Trophoblast cell (in vitro differentiated cells and primary cell): Measurements from ENCODE around the gene AADACL4.

Experiments
- DNase-seq, 2 donors: peaks; one replicate each; pipeline ENCODE4 v3.0.0-alpha.2; 2016
- H2AFZ ChIP-seq: 2 replicates; pipeline ENCODE4 v1.6.1; 2013; ENCODE audit warnings: low read length, moderate library complexity, mild to moderate bottlenecking; ENCODE audit not compliant: insufficient read depth, poor library complexity
- H2AK5ac ChIP-seq: 2 replicates; pipeline ENCODE4 v1.6.1; 2013; ENCODE audit warnings: mild to moderate bottlenecking, low read length
- H2BK120ac ChIP-seq: 2 replicates; pipeline ENCODE4 v1.6.1; 2013; ENCODE audit warnings: low read length, mild to moderate bottlenecking, moderate library complexity; ENCODE audit not compliant: insufficient read depth, poor library complexity
- H2BK12ac ChIP-seq: 2 replicates; pipeline ENCODE4 v1.6.1; 2013; ENCODE audit warnings: mild to moderate bottlenecking, low read length, moderate library complexity
- H2BK5ac ChIP-seq: 2 replicates; pipeline ENCODE4 v1.6.1; 2013; ENCODE audit warnings: low read length, low read depth, moderate library complexity, mild to moderate bottlenecking; ENCODE audit not compliant: poor library complexity
- H3K14ac ChIP-seq: 2 replicates; pipeline ENCODE4 v1.6.1; 2013; ENCODE audit warnings: mild to moderate bottlenecking, low read length
- H3K18ac ChIP-seq: 2 replicates; pipeline ENCODE4 v1.6.1; 2013; ENCODE audit warnings: mild to moderate bottlenecking, low read length
- H3K23ac ChIP-seq: 2 replicates; pipeline ENCODE4 v1.6.1; 2013; ENCODE audit warnings: low read length
- H3K27ac ChIP-seq: 2 replicates; pipeline ENCODE4 v1.5.1; 2013; ENCODE audit warnings: low read depth, mild to moderate bottlenecking, inconsistent platforms, low read length, moderate library complexity
- H3K27me3 ChIP-seq: 2 replicates; pipeline ENCODE4 v1.6.1; 2013; ENCODE audit warnings: inconsistent platforms, mild to moderate bottlenecking, low read length, moderate library complexity; ENCODE audit not compliant: insufficient read depth
- H3K36me3 ChIP-seq, 2 experiments: 1 replicate in 1 of 2; 2 replicates in 1 of 2; pipeline ENCODE4 v1.6.1; 2013; ENCODE audit warnings: low read length in 2 of 2, mild to moderate bottlenecking in 2 of 2, moderate library complexity in 1 of 2; ENCODE audit not compliant: insufficient read depth in 2 of 2, control insufficient read depth in 1 of 2
- H3K4ac ChIP-seq: 2 replicates; pipeline ENCODE4 v1.6.1; 2013; ENCODE audit warnings: low read depth, mild to moderate bottlenecking, low read length, moderate library complexity
- H3K4me1 ChIP-seq, 2 experiments: 1 replicate in 1 of 2; 2 replicates in 1 of 2; pipeline ENCODE4 v1.6.1; 2013; ENCODE audit warnings: low read length in 2 of 2, mild to moderate bottlenecking in 2 of 2, moderate library complexity in 1 of 2; ENCODE audit not compliant: insufficient read depth in 2 of 2, control insufficient read depth in 1 of 2
- H3K4me2 ChIP-seq: 2 replicates; pipeline ENCODE4 v1.6.1; 2013; ENCODE audit warnings: inconsistent platforms, mild to moderate bottlenecking, low read length, moderate library complexity
- H3K4me3 ChIP-seq: 2 replicates; pipeline ENCODE4 v1.5.1; 2013; ENCODE audit warnings: mild to moderate bottlenecking, low read depth, low read length, inconsistent platforms
- H3K79me1 ChIP-seq: one replicate; pipeline ENCODE4 v1.6.1; 2013; ENCODE audit warnings: low read length
- H3K79me2 ChIP-seq: 2 replicates; pipeline ENCODE4 v1.6.1; 2013; ENCODE audit warnings: low read length, mild to moderate bottlenecking; ENCODE audit not compliant: control insufficient read depth, insufficient read depth, poor library complexity
- H3K9ac ChIP-seq: 2 replicates; pipeline ENCODE4 v1.6.1; 2013; ENCODE audit warnings: mild to moderate bottlenecking, low read length
- H3K9me3 ChIP-seq: 2 replicates; pipeline ENCODE4 v1.6.1; 2013; ENCODE audit warnings: low read depth, mild to moderate bottlenecking, control low read depth, inconsistent platforms, low read length; ENCODE audit not compliant: insufficient read depth
- H4K12ac ChIP-seq: 2 replicates; pipeline ENCODE4 v1.6.1; 2013; ENCODE audit warnings: low read depth, mild to moderate bottlenecking, low read length, moderate library complexity
- H4K8ac ChIP-seq: 2 replicates; pipeline ENCODE4 v1.6.1; 2013; ENCODE audit warnings: low read depth, mild to moderate bottlenecking, low read length, moderate library complexity
- H4K91ac ChIP-seq: one replicate; pipeline ENCODE4 v1.6.1; 2013; ENCODE audit warnings: low read depth, mild to moderate bottlenecking, low read length, moderate library complexity
- whole genome bisulfite sequencing: extraction: QIAGEN DNeasy Blood & Tissue Kit; methylation state at CpG from one replicate; pipeline ENCODE4 v1.1.7; 2013; ENCODE audit warnings: missing lambda C conversion rate; ENCODE audit not compliant: insufficient read length, insufficient coverage; ENCODE audit errors: extremely low coverage; 5-methylcytosine and 5-hydroxymethylcytosine counted together

AADACL4 gene

GRCh38 chr1:12608311-12608957, 35.5 kb upstream of the AADACL4 start:
- Histone ChIP-seq H3K79me1 (no peaks in the 10 kb centered on the region), H3K36me3 (no peaks in the 10 kb centered on the region), H2BK5ac (no peak overlapping the region)

GRCh38 chr1:12609469-12610003, 34.3 kb upstream of the AADACL4 start:
- Histone ChIP-seq H3K79me1 (no peaks in the 10 kb centered on the region), H4K12ac (no peak overlapping the region), H3K4me2 (no peak overlapping the region), H3K14ac (no peak overlapping the region), H3K27ac (no peak overlapping the region), H3K18ac (no peak overlapping the region), H2AK5ac (no peak overlapping the region), H3K79me2 (no peaks in the 10 kb centered on the region), H2BK12ac (no peak overlapping the region), H3K9me3 (peaks cover 5% of the 10 kb centered on the region), H3K36me3 (no peaks in the 10 kb centered on the region), H3K23ac (no peak overlapping the region), H2AFZ (peak overlapping the region; percentile 32), H2BK5ac (no peak overlapping the region), H4K91ac (no peak overlapping the region), H2BK120ac (no peak overlapping the region), H4K8ac (no peak overlapping the region), H3K4me3 (no peak overlapping the region), H3K27me3 (no peaks in the 10 kb centered on the region), H3K4ac (no peak overlapping the region), H3K9ac (no peak overlapping the region), H3K4me1 (peaks cover 0 to under 1% of the 10 kb centered on the region in 2 experiments)
- DNase-seq = no peak
- no CpG with 5 or more reads among the region's 5 CpGs for WGBS

More at GRCh38 chr1:12608311-12608957, 35.5 kb upstream of the AADACL4 start:
- DNase-seq = no peak
- Histone ChIP-seq H3K9ac (no peak overlapping the region), H4K91ac (no peak overlapping the region), H3K14ac (no peak overlapping the region), H4K12ac (no peak overlapping the region), H3K79me2 (no peaks in the 10 kb centered on the region), H2BK120ac (no peak overlapping the region), H2AK5ac (no peak overlapping the region), H3K9me3 (peaks cover 5% of the 10 kb centered on the region), H3K4me2 (no peak overlapping the region), H3K27ac (no peak overlapping the region), H3K18ac (no peak overlapping the region), H2AFZ (no peak overlapping the region), H3K4ac (no peak overlapping the region), H3K4me1 (peaks cover 0 to 3% of the 10 kb centered on the region in 2 experiments), H4K8ac (no peak overlapping the region), H3K27me3 (no peaks in the 10 kb centered on the region), H2BK12ac (no peak overlapping the region), H3K23ac (no peak overlapping the region), H3K4me3 (no peak overlapping the region)
- no CpG with 5 or more reads among the region's 5 CpGs for WGBS

- Histone ChIP-seq H3K9ac (no peak overlapping the region), H3K79me1 (no peaks in the 10 kb centered on the region), H2BK5ac (no peak overlapping the region), H3K14ac (no peak overlapping the region), H2AK5ac (no peak overlapping the region), H3K23ac (no peak overlapping the region), H3K4me2 (no peak overlapping the region), H4K12ac (no peak overlapping the region), H3K18ac (no peak overlapping the region), H3K4ac (no peak overlapping the region), H4K91ac (no peak overlapping the region), H3K36me3 (no peaks in the 10 kb centered on the region), H3K27ac (no peak overlapping the region), H3K27me3 (no peaks in the 10 kb centered on the region), H3K4me1 (peaks cover 2 to 7% of the 10 kb centered on the region in 2 experiments), H3K4me3 (no peak overlapping the region), H3K9me3 (peaks cover 5% of the 10 kb centered on the region), H2BK12ac (no peak overlapping the region), H2BK120ac (no peak overlapping the region), H2AFZ (no peak overlapping the region), H3K79me2 (no peaks in the 10 kb centered on the region), H4K8ac (no peak overlapping the region)
- peak in 1 of 2 donors; percentile 80 for DNase-seq
- no CpG with 5 or more reads among the region's 7 CpGs for WGBS
Observed at GRCh38 chr1:12610305-12610935, 33.5 kb upstream of the AADACL4 start.

- H3K9me3 ChIP-seq = peaks cover 5% of the 10 kb centered on the region
- H2BK5ac ChIP-seq = no peak overlapping the region
- H4K8ac ChIP-seq = no peak overlapping the region
- H3K18ac ChIP-seq = no peak overlapping the region
- no peak overlapping the region for H3K9ac ChIP-seq
- no peaks in the 10 kb centered on the region for H3K36me3 ChIP-seq
- no peak overlapping the region for H4K91ac ChIP-seq
- peaks cover 4% of the 10 kb centered on the region for H3K79me1 ChIP-seq
- no peaks in the 10 kb centered on the region for H3K79me2 ChIP-seq
- H3K23ac ChIP-seq = no peak overlapping the region
- H2BK120ac ChIP-seq = no peak overlapping the region
- H3K27ac ChIP-seq = no peak overlapping the region
- H2AFZ ChIP-seq = no peak overlapping the region
- no peak for DNase-seq
- H3K4me1 ChIP-seq = peaks cover 6 to 11% of the 10 kb centered on the region in 2 experiments
- H3K4me3 ChIP-seq = no peak overlapping the region
- H4K12ac ChIP-seq = no peak overlapping the region
- H2BK12ac ChIP-seq = no peak overlapping the region
- no peak overlapping the region for H3K4ac ChIP-seq
- H3K14ac ChIP-seq = no peak overlapping the region
- H3K4me2 ChIP-seq = no peak overlapping the region
- WGBS = no CpG with 5 or more reads among the region's 7 CpGs
- H3K27me3 ChIP-seq = no peaks in the 10 kb centered on the region
- H2AK5ac ChIP-seq = no peak overlapping the region
Observed at GRCh38 chr1:12610941-12611340, 32.9 kb upstream of the AADACL4 start.
